Vagina (tissue), 2 donors: ENCODE data around the gene SLC27A3.

Source experiments
- POLR2A ChIP-seq, 2 donors: fragments of 450-650 bp; IDR thresholded peaks; one replicate each; pipeline ENCODE4 v1.6.1; 2017; ENCODE audit warnings: antibody characterized with exemption in 2 of 2, mild to moderate bottlenecking in 2 of 2, moderate library complexity in 2 of 2
- POLR2AphosphoS5 ChIP-seq, 2 donors: sonication (generic); formaldehyde crosslinking; IDR thresholded peaks; one replicate each; pipeline ENCODE4 v1.9.0; 2017; ENCODE audit warnings: antibody characterized with exemption in 2 of 2, mild to moderate bottlenecking in 2 of 2, low read depth in 1 of 2; ENCODE audit not compliant: insufficient read depth in 1 of 2
- TF ChIP-seq, protein P1 (sequence below), 3 experiments: fragments of 450-650 bp in 2 of 3; fragments of 200-600 bp in 1 of 3; sonication (generic) in 1 of 3; IDR thresholded peaks; one replicate each; pipeline ENCODE4 v1.5.1; 2017 to 2019; ENCODE audit warnings: antibody characterized with exemption in 3 of 3, mild to moderate bottlenecking in 2 of 3, moderate library complexity in 2 of 3

- TF ChIP-seq POLR2A (IDR thresholded peaks at IDR 0.05) (no peak), POLR2AphosphoS5 (IDR thresholded peaks at IDR 0.05; ENCODE audit: insufficient read depth in 1 of 2, low read depth in 1 of 2) (no peak)
- TF ChIP-seq, protein P1, sequence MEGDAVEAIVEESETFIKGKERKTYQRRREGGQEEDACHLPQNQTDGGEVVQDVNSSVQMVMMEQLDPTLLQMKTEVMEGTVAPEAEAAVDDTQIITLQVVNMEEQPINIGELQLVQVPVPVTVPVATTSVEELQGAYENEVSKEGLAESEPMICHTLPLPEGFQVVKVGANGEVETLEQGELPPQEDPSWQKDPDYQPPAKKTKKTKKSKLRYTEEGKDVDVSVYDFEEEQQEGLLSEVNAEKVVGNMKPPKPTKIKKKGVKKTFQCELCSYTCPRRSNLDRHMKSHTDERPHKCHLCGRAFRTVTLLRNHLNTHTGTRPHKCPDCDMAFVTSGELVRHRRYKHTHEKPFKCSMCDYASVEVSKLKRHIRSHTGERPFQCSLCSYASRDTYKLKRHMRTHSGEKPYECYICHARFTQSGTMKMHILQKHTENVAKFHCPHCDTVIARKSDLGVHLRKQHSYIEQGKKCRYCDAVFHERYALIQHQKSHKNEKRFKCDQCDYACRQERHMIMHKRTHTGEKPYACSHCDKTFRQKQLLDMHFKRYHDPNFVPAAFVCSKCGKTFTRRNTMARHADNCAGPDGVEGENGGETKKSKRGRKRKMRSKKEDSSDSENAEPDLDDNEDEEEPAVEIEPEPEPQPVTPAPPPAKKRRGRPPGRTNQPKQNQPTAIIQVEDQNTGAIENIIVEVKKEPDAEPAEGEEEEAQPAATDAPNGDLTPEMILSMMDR (IDR thresholded peaks at IDR 0.05): no peak
These were observed 24.6 kb downstream of the SLC27A3 start for GRCh38 chr1:153799566-153800465.
